ENCODE data around the gene PPP1R18.

The PPP1R18 gene

GRCh38 chr6:30686009-30686907 lies at the start of gene PPP1R18:
Gene PPP1R18 (minus strand): TSS chr6:30686645. CDS start chr6:30686018, 627 bp downstream.
- TF ChIP-seq Cebpa-rat (IDR thresholded peaks at IDR 0.05) = no peak
- Histone ChIP-seq H3K9ac (peak within 1 kb of the TSS; percentile 100), H3K4me1 (peaks cover 26% of the 10 kb centered on the region), H4K20me1 (peaks cover 33% of the 10 kb centered on the region), H3K27ac (peak within 1 kb of the TSS; percentile 100), H3K4me3 (peak within 1 kb of the TSS; percentile 91), H3K4me2 (peak within 1 kb of the TSS; percentile 100), H3K9me3 (no peaks in the 10 kb centered on the region), H3K36me3 (peaks cover 16% of the 10 kb centered on the region), H3K27me3 (no peaks in the 10 kb centered on the region)

- Histone ChIP-seq H3K4me2 (0 out of 2 replicates have a peak overlapping the region, but pooled peaks have one; percentile 9), H3K4me3 (no peak overlapping the region)
These were observed 49.3 kb upstream of the PPP1R18 start for GRCh38 chr6:30735668-30736314.

GRCh38 chr6:30732237-30732943 lies 45.9 kb upstream of the PPP1R18 start:
- Histone ChIP-seq H3K27ac (no peak overlapping the region), H3K4me2 (no peak overlapping the region), H3K9ac (no peak overlapping the region), H4K20me1 (peaks cover 75% of the 10 kb centered on the region), H3K27me3 (no peaks in the 10 kb centered on the region), H3K9me3 (no peaks in the 10 kb centered on the region), H3K4me1 (peaks cover 44% of the 10 kb centered on the region), H3K36me3 (peaks cover 95% of the 10 kb centered on the region), H3K4me3 (no peak overlapping the region)
- no peak for TF ChIP-seq Cebpa-rat (IDR thresholded peaks at IDR 0.05)

More at GRCh38 chr6:30735668-30736314, 49.3 kb upstream of the PPP1R18 start:
- peaks cover 65% of the 10 kb centered on the region for H3K4me1 ChIP-seq
- H3K9me3 ChIP-seq = no peaks in the 10 kb centered on the region
- peaks cover 97% of the 10 kb centered on the region for H3K36me3 ChIP-seq
- no peak overlapping the region for H3K27ac ChIP-seq
- no peaks in the 10 kb centered on the region for H3K27me3 ChIP-seq
- peaks cover 62% of the 10 kb centered on the region for H4K20me1 ChIP-seq
- TF ChIP-seq Cebpa-rat (IDR thresholded peaks at IDR 0.05) = no peak
- H3K9ac ChIP-seq = 0 out of 2 replicates have a peak overlapping the region, but pooled peaks have one; percentile 2

GRCh38 chr6:30730601-30731435 lies 44.4 kb upstream of the PPP1R18 start:
- Histone ChIP-seq H3K9me3 (no peaks in the 10 kb centered on the region), H4K20me1 (peaks cover 78% of the 10 kb centered on the region), H3K4me3 (peak overlapping the region; percentile 7; the same call in 1 of the 2 replicates), H3K4me2 (peak overlapping the region; percentile 72), H3K27ac (peak overlapping the region; percentile 38; the same call in 1 of the 2 replicates), H3K27me3 (no peaks in the 10 kb centered on the region), H3K9ac (peak overlapping the region; percentile 16; the same call in 1 of the 2 replicates), H3K4me1 (peaks cover 36% of the 10 kb centered on the region), H3K36me3 (peaks cover 96% of the 10 kb centered on the region)
- TF ChIP-seq Cebpa-rat (IDR thresholded peaks at IDR 0.05) = no peak

- Histone ChIP-seq H3K4me1 (peaks cover 61% of the 10 kb centered on the region), H3K9me3 (no peaks in the 10 kb centered on the region), H3K4me2 (no peak overlapping the region), H3K36me3 (peaks cover 97% of the 10 kb centered on the region), H3K9ac (no peak overlapping the region), H3K27ac (no peak overlapping the region), H3K27me3 (no peaks in the 10 kb centered on the region), H4K20me1 (peaks cover 96% of the 10 kb centered on the region), H3K4me3 (no peak overlapping the region)
- no peak for TF ChIP-seq Cebpa-rat (IDR thresholded peaks at IDR 0.05)
These were observed 41.6 kb upstream of the PPP1R18 start for GRCh38 chr6:30727920-30728553.

GRCh38 chr6:30726506-30727413 lies 40.3 kb upstream of the PPP1R18 start:
- Histone ChIP-seq H3K4me1 (peaks cover 60% of the 10 kb centered on the region), H4K20me1 (peaks cover 97% of the 10 kb centered on the region), H3K4me2 (no peak overlapping the region), H3K27me3 (no peaks in the 10 kb centered on the region), H3K9ac (no peak overlapping the region), H3K9me3 (no peaks in the 10 kb centered on the region), H3K27ac (no peak overlapping the region), H3K4me3 (no peak overlapping the region), H3K36me3 (peaks cover 97% of the 10 kb centered on the region)
- TF ChIP-seq Cebpa-rat (IDR thresholded peaks at IDR 0.05) = no peak

GRCh38 chr6:30725713-30726505 lies 39.5 kb upstream of the PPP1R18 start:
- TF ChIP-seq Cebpa-rat (IDR thresholded peaks at IDR 0.05) = no peak
- no peak overlapping the region for H3K4me3 ChIP-seq
- peaks cover 93% of the 10 kb centered on the region for H4K20me1 ChIP-seq
- no peaks in the 10 kb centered on the region for H3K9me3 ChIP-seq
- peaks cover 92% of the 10 kb centered on the region for H3K36me3 ChIP-seq
- H3K4me1 ChIP-seq = peaks cover 51% of the 10 kb centered on the region
- H3K27ac ChIP-seq = no peak overlapping the region
- H3K27me3 ChIP-seq = no peaks in the 10 kb centered on the region
- no peak overlapping the region for H3K9ac ChIP-seq
- H3K4me2 ChIP-seq = peak overlapping the region; percentile 89
